ENCODE results near the gene EGFR.

DNA sequence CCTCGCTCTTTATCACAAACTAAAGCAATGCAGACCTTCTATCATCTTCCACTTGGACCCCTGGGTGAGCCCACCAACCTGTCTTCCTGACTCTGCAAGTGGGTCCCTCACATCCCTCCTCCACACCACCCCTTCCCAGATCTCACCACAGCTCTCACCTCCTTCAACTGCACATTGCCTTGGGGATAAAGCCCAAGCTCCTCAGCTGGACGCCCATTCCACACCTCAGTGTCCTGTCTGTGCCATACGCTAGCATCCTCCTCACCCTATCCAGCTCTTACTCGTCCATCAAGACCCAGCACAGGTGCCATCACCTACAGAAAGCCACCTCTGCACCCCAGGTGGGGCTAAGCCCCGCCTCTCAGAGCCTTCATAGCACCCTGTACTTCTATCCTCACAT lies 205.3 kb downstream of the EGFR start:
- TF ChIP-seq, protein P1, sequence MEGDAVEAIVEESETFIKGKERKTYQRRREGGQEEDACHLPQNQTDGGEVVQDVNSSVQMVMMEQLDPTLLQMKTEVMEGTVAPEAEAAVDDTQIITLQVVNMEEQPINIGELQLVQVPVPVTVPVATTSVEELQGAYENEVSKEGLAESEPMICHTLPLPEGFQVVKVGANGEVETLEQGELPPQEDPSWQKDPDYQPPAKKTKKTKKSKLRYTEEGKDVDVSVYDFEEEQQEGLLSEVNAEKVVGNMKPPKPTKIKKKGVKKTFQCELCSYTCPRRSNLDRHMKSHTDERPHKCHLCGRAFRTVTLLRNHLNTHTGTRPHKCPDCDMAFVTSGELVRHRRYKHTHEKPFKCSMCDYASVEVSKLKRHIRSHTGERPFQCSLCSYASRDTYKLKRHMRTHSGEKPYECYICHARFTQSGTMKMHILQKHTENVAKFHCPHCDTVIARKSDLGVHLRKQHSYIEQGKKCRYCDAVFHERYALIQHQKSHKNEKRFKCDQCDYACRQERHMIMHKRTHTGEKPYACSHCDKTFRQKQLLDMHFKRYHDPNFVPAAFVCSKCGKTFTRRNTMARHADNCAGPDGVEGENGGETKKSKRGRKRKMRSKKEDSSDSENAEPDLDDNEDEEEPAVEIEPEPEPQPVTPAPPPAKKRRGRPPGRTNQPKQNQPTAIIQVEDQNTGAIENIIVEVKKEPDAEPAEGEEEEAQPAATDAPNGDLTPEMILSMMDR (IDR thresholded peaks at IDR 0.05; ENCODE audit: low read depth, low read length), result no peak
- TF ChIP-seq EZH2phosphoT487 (IDR thresholded peaks at IDR 0.05; ENCODE audit: low read depth), result no peak
